Tibial nerve (tissue), 4 donors: ENCODE measurements around the gene NAT8L. TPM values are rescaled to one million over a fixed set of nuclear protein-coding genes. Genes with fewer than 3 reads are reported as not detected.

ENCODE experiments used
- DNase-seq, 2 donors: peaks; one replicate each; pipeline ENCODE4 v3.0.0-alpha.2; 2019; ENCODE audit warnings: low spot score in 2 of 2
- H3K27ac ChIP-seq, 4 donors: fragments of 200-600 bp; sonication (generic) in 3 of 4; one replicate each; pipeline ENCODE4 v1.5.1; 2017 to 2019; ENCODE audit warnings: mild to moderate bottlenecking in 1 of 4
- H3K27me3 ChIP-seq, 2 donors: fragments of 200-600 bp; sonication (generic) in 1 of 2; one replicate each; pipeline versions ENCODE4 v1.5.1 to v1.6.0; 2017 to 2019
- H3K36me3 ChIP-seq, 3 donors: fragments of 200-600 bp; sonication (generic); one replicate each; pipeline ENCODE4 v1.5.1; 2018 to 2019
- H3K4me1 ChIP-seq, 4 donors: fragments of 200-600 bp; sonication (generic) in 3 of 4; one replicate each; pipeline ENCODE4 v1.5.1; 2017 to 2019
- H3K4me3 ChIP-seq, 4 donors: fragments of 200-600 bp; sonication (generic) in 3 of 4; one replicate each; pipeline ENCODE4 v1.5.1; 2017 to 2019; ENCODE audit warnings: mild to moderate bottlenecking in 1 of 4, moderate library complexity in 1 of 4
- H3K9me3 ChIP-seq, 4 donors: fragments of 200-600 bp; sonication (generic) in 3 of 4; one replicate each; pipeline ENCODE4 v1.5.1; 2017 to 2019
- CTCF ChIP-seq, 5 experiments: fragments of 200-600 bp in 3 of 5; fragments of 450-650 bp in 2 of 5; sonication (generic) in 3 of 5; IDR thresholded peaks; one replicate each; pipeline ENCODE4 v1.5.1; 2016 to 2019; ENCODE audit warnings: antibody characterized with exemption in 5 of 5, mild to moderate bottlenecking in 3 of 5, moderate library complexity in 2 of 5
- EP300 ChIP-seq, 2 donors: sonication (generic); formaldehyde crosslinking; IDR thresholded peaks; one replicate each; pipeline ENCODE4 v1.6.1; 2017; ENCODE audit warnings: antibody characterized with exemption in 2 of 2, mild to moderate bottlenecking in 1 of 2
- POLR2A ChIP-seq, 2 donors: fragments of 450-650 bp; IDR thresholded peaks; one replicate each; pipeline ENCODE4 v1.6.1; 2017; ENCODE audit warnings: antibody characterized with exemption in 2 of 2, mild to moderate bottlenecking in 2 of 2, moderate library complexity in 2 of 2
- WGBS, 2 donors: methylation state at CpG; one replicate each; pipeline ENCODE4 v1.1.5; 2018; 5-methylcytosine and 5-hydroxymethylcytosine counted together
- total RNA-seq, 4 donors: library from RNA; depleted of rRNA; stranded (reverse); fragments of >200 nt; gene quantifications; one replicate each; pipeline ENCODE4 v1.1.0, GENCODE V29; 2016

Gene NAT8L
- total RNA-seq, 4 donors from 2014 or later, result 1.8 to 11.1 (median 5.6) TPM

GRCh38 chr4:2095236-2096072 is 36.3 kb downstream of the NAT8L start:
- no peaks in the 10 kb centered on the region for H3K27me3 ChIP-seq
- TF ChIP-seq CTCF (IDR thresholded peaks at IDR 0.05) (no peak), POLR2A (IDR thresholded peaks at IDR 0.05) (no peak), EP300 (IDR thresholded peaks at IDR 0.05) (no peak)
- no peak overlapping the region for H3K27ac ChIP-seq
- no peak for DNase-seq
- H3K4me3 ChIP-seq, result no peak overlapping the region
- H3K9me3 ChIP-seq, result peaks cover 0 to 18% (median 0%) of the 10 kb centered on the region in 4 donors
- peaks cover 0 to 3% (median 0%) of the 10 kb centered on the region in 4 donors for H3K4me1 ChIP-seq
- H3K36me3 ChIP-seq, result peaks cover 0 to 21% (median 0%) of the 10 kb centered on the region in 3 donors
- WGBS, 2 donors, result 90 to 98% methylated on average over 13 to 16 of the region's 16 CpGs

- H3K4me3 ChIP-seq, result no peak overlapping the region
- H3K4me1 ChIP-seq, result peaks cover 0 to 3% (median 0%) of the 10 kb centered on the region in 4 donors
- H3K27ac ChIP-seq, result no peak overlapping the region
- DNase-seq, result no peak
- WGBS, 2 donors, result 90 to 96% methylated on average over 7 of the region's 7 CpGs
- TF ChIP-seq POLR2A (IDR thresholded peaks at IDR 0.05) (no peak), EP300 (IDR thresholded peaks at IDR 0.05) (no peak), CTCF (IDR thresholded peaks at IDR 0.05) (no peak)
- H3K9me3 ChIP-seq, result peaks cover 0 to 18% (median 0%) of the 10 kb centered on the region in 4 donors
- no peaks in the 10 kb centered on the region for H3K27me3 ChIP-seq
- H3K36me3 ChIP-seq, result peaks cover 0 to 21% (median 0%) of the 10 kb centered on the region in 3 donors
Observed at GRCh38 chr4:2096073-2096609, 37.0 kb downstream of the NAT8L start.

GRCh38 chr4:2101346-2102044 is 42.4 kb downstream of the NAT8L start:
- no peaks in the 10 kb centered on the region for H3K4me1 ChIP-seq
- DNase-seq, result no peak
- no peak for TF ChIP-seq POLR2A (IDR thresholded peaks at IDR 0.05)
- TF ChIP-seq EP300 (IDR thresholded peaks at IDR 0.05), result no peak
- no peak for TF ChIP-seq CTCF (IDR thresholded peaks at IDR 0.05)
- H3K27ac ChIP-seq, result no peak overlapping the region
- no peaks in the 10 kb centered on the region for H3K27me3 ChIP-seq
- H3K9me3 ChIP-seq, result peaks cover 0 to 47% (median 12%) of the 10 kb centered on the region in 4 donors
- 85% methylated on average over 7 of the region's 7 CpGs for WGBS, 2 donors
- no peak overlapping the region for H3K4me3 ChIP-seq
- no peaks in the 10 kb centered on the region for H3K36me3 ChIP-seq

- WGBS, 2 donors, result 81 to 85% methylated on average over 4 of the region's 4 CpGs
- no peak for TF ChIP-seq CTCF (IDR thresholded peaks at IDR 0.05)
- TF ChIP-seq EP300 (IDR thresholded peaks at IDR 0.05), result no peak
- TF ChIP-seq POLR2A (IDR thresholded peaks at IDR 0.05), result no peak
- Histone ChIP-seq H3K4me1 (no peaks in the 10 kb centered on the region), H3K4me3 (no peak overlapping the region), H3K27me3 (no peaks in the 10 kb centered on the region), H3K27ac (no peak overlapping the region), H3K9me3 (peaks cover 0 to 39% (median 12%) of the 10 kb centered on the region in 4 donors), H3K36me3 (no peaks in the 10 kb centered on the region)
- DNase-seq, result no peak
Observed at GRCh38 chr4:2102045-2102883, 43.1 kb downstream of the NAT8L start.
